T-helper 1 cell (primary cell): Measurements from ENCODE around the gene SMARCAD1.
A peak's percentile ranks its signal among the peaks of the same experiment; 100 is the strongest.

Experiments
- DNase-seq, 5 donors: peaks; one replicate each; pipeline ENCODE4 v3.0.0-alpha.2; 2012 to 2020
- total RNA-seq, 4 donors: gene quantifications; one replicate each; lab custom pipeline; 2026; lab: John Stamatoyannopoulos, UW

The SMARCAD1 gene
- 40.1 to 73.6 (median 50.1) reads per million in 4 donors for total RNA-seq

GRCh38 chr4:94207469-94208224 is at the start of gene SMARCAD1:
TSS of gene SMARCAD1 (plus strand) at chr4:94207865. CDS start at chr4:94208395, 530 bp downstream.
- peak; percentile 58 to 93 (median 78) for DNase-seq

- no peak for DNase-seq
These were observed 48.8 kb upstream of the SMARCAD1 start for GRCh38 chr4:94158883-94159282.

- no peak for DNase-seq
These were observed 47.9 kb upstream of the SMARCAD1 start for GRCh38 chr4:94159790-94160189.

- DNase-seq = no peak
These were observed 46.9 kb upstream of the SMARCAD1 start for GRCh38 chr4:94160774-94161173.

GRCh38 chr4:94165256-94165655 is 42.4 kb upstream of the SMARCAD1 start:
- DNase-seq = no peak

- no peak for DNase-seq
These were observed 39.3 kb upstream of the SMARCAD1 start for GRCh38 chr4:94168321-94168720.

- DNase-seq = no peak
These were observed 37.8 kb upstream of the SMARCAD1 start for GRCh38 chr4:94169803-94170372.

- no peak for DNase-seq
These were observed 36.0 kb upstream of the SMARCAD1 start for GRCh38 chr4:94171616-94172015.

- no peak for DNase-seq
These were observed 32.0 kb upstream of the SMARCAD1 start for GRCh38 chr4:94175553-94176261.

GRCh38 chr4:94177822-94178221 is 29.8 kb upstream of the SMARCAD1 start:
- DNase-seq = no peak

- no peak for DNase-seq
These were observed 25.9 kb upstream of the SMARCAD1 start for GRCh38 chr4:94181815-94182214.

- DNase-seq = no peak
These were observed 4.9 kb upstream of the SMARCAD1 start for GRCh38 chr4:94202769-94203168.

- no peak for DNase-seq
These were observed 601 bp downstream of the SMARCAD1 start for GRCh38 chr4:94208266-94208665.

GRCh38 chr4:94208918-94209317 is 1.3 kb downstream of the SMARCAD1 start:
- no peak for DNase-seq

GRCh38 chr4:94211861-94212260 is 4.2 kb downstream of the SMARCAD1 start:
- no peak for DNase-seq

GRCh38 chr4:94214703-94215319 is 7.1 kb downstream of the SMARCAD1 start:
- peak in 1 of 5 donors; percentile 44 for DNase-seq

GRCh38 chr4:94216394-94216793 is 8.7 kb downstream of the SMARCAD1 start:
- DNase-seq = peak in 1 of 5 donors; percentile 45

GRCh38 chr4:94219402-94219801 is 11.7 kb downstream of the SMARCAD1 start:
- DNase-seq = no peak

GRCh38 chr4:94221916-94222315 is 14.3 kb downstream of the SMARCAD1 start:
- no peak for DNase-seq

- no peak for DNase-seq
These were observed 17.8 kb downstream of the SMARCAD1 start for GRCh38 chr4:94225449-94225848.

GRCh38 chr4:94226763-94227162 is 19.1 kb downstream of the SMARCAD1 start:
- DNase-seq = no peak

GRCh38 chr4:94228493-94229216 is 21.0 kb downstream of the SMARCAD1 start:
- no peak for DNase-seq

- DNase-seq = no peak
These were observed 24.9 kb downstream of the SMARCAD1 start for GRCh38 chr4:94232519-94232918.
